GM13977 (cell line): ENCODE results near the gene CEP72.

ENCODE experiments used
- DNase-seq: peaks from one replicate; pipeline ENCODE4 v3.0.0; 2012; ENCODE audit warnings: low spot score
- in situ Hi-C: fragments of 300-500 bp; cut with MboI; formaldehyde crosslinking; loops from one replicate; pipeline ENCODE4 v1.12.0; 2022; ENCODE audit warnings: low sequenced_read_pairs, low pct_unique_long_range_greater_than_20kb, mixed read lengths, inconsistent platforms; ENCODE audit not compliant: unreplicated experiment
- TF ChIP-seq, protein P1 (sequence below): IDR thresholded peaks from 2 replicates; pipeline ENCODE4 v1.5.1; 2012; ENCODE audit warnings: mild to moderate bottlenecking, control low read depth; ENCODE audit not compliant: insufficient read depth; ENCODE audit errors: extremely low read depth, missing control alignments

The CEP72 gene

DNA sequence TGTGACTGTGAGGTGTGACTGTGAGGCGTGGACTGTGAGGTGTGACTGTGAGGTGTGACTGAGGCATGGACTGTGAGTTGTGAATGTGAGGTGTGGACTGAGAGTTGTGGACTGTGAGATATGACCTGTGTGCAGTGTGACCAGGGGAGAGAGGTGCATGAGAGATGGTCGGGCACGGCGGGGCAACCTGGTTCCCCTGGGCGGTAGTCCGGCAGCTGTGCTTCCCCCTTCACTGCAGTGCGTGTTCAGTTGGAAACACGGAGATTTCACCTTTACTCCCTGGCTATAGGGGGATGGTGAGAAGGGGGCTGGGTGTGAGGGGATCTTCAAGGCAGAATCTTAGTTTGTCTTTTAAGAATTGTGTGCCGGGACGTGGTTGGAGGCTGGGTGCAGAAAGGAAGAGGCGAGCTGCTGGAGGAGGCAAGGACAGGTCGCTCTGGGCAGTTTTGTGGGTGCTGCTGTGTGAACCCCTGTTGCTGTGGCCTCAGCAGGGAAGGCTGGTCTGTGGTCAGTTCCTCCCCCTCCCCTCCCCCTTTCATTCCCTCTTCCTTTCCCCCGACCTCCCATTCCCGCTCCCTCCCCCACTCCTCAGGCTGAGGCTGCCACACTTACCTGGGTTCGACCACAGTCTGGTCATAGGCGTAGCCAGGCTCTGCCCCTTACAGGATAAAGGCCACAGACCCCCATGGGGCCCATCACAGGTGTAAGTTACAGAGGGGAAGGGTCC, 39.3 kb downstream of the CEP72 start:
- in situ Hi-C loops, result no loop called here
- TF ChIP-seq, protein P1, sequence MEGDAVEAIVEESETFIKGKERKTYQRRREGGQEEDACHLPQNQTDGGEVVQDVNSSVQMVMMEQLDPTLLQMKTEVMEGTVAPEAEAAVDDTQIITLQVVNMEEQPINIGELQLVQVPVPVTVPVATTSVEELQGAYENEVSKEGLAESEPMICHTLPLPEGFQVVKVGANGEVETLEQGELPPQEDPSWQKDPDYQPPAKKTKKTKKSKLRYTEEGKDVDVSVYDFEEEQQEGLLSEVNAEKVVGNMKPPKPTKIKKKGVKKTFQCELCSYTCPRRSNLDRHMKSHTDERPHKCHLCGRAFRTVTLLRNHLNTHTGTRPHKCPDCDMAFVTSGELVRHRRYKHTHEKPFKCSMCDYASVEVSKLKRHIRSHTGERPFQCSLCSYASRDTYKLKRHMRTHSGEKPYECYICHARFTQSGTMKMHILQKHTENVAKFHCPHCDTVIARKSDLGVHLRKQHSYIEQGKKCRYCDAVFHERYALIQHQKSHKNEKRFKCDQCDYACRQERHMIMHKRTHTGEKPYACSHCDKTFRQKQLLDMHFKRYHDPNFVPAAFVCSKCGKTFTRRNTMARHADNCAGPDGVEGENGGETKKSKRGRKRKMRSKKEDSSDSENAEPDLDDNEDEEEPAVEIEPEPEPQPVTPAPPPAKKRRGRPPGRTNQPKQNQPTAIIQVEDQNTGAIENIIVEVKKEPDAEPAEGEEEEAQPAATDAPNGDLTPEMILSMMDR, result no peak
- no peak for DNase-seq

- DNase-seq, result no peak
- TF ChIP-seq, protein P1, result no peak
- in situ Hi-C loops, result no loop called here
These were observed 39.9 kb downstream of the CEP72 start for GRCh38 chr5:652023-652515.

DNA sequence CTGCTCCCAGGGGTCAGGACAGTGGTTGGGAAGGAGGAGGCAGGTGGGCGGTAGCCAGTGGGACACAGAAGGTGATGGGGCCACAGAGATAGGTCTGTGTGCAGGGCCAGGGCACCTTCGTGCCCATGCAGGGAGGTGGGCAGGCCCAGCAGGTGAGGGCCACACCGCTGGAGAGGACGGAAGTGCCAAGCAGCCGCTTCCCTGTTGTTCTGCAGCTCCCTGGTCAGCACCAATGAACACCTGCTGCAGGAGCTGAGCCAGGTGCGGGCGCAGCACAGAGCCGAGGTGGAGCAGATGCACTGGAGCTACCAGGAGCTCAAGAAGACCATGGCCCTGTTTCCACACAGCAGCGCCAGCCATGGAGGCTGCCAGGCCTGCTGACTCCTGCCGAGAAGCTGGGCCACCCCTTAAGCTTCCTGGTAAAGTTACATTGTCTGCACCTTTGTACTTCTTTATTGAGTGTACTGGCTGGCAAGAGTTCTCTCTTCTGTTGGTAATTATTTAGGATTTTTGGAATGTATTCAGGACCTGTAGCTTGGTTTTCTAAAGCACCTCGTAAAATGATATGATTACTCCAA, 40.7 kb downstream of the CEP72 start:
- no peak for DNase-seq
- TF ChIP-seq, protein P1, result no peak
- in situ Hi-C loops, result no loop called here

DNA sequence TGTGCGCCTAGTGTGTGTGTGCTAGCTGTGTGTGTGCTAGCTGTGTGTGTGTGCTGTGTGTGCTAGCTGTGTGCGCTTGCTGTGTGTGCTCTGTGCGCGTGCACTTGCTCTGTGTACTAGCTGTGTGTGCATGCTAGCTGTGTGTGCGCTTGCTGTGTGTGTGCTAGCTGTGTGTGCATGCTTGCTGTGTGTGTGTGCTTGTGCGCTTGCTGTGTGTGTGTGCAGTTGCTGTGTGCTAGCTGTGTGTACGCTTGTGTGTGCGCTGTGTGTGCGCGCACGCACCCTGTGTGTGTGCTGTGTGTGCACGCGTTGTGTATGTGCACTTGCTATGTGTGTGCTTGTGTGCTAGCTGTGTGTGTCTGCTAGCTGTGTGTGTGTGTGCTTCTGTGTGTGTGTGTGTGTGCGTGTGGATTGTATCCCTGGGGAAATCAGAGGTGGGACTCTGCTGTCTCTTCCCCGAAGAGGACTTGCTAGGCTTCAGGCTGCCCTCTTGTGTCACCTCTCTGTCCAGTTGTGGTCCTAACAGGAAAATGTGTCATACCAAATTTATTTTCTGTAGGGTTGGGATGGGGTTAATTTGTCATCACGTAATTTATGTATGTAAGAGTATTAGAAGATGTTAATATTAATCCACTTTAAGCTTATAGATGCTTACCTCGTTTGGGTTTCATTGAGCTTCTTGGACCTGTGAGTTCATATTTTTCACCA, 42.1 kb downstream of the CEP72 start:
- TF ChIP-seq, protein P1, result peak; percentile 3
- in situ Hi-C loops, result no loop called here
- no peak for DNase-seq

GRCh38 chr5:655406-655805, 43.3 kb downstream of the CEP72 start:
- TF ChIP-seq, protein P1, result no peak
- no peak for DNase-seq
- in situ Hi-C loops, result no loop called here

DNA sequence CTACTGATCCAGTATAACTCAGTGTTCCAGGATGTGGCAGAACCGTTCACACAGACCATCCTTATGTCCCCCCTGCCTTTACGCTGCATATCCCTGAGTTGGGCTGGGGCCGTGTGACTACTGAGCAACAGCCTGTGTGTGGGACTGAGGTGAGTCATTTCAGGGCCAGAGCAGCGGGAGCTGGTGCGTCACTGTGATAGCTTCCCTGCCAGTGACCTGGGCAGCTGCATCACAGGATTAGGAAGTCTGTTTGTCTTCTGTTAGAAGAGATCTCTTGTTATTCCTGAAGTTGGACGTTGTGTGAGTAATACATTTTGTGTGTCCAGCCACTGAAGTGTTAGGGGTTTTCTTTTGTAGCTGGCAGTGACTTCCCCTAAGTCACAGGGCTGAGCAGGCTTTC, 45.4 kb downstream of the CEP72 start:
- TF ChIP-seq, protein P1, result no peak
- in situ Hi-C loops, result no loop called here
- DNase-seq, result no peak
